GM18861 (cell line): ENCODE results near the gene PTPRN2.

Experiments used
- ATAC-seq: cut with Tn5 transposase; IDR thresholded peaks from one replicate; pipeline ENCODE4 v1.9.1; 2021; ENCODE audit not compliant: unreplicated experiment

The PTPRN2 gene

DNA sequence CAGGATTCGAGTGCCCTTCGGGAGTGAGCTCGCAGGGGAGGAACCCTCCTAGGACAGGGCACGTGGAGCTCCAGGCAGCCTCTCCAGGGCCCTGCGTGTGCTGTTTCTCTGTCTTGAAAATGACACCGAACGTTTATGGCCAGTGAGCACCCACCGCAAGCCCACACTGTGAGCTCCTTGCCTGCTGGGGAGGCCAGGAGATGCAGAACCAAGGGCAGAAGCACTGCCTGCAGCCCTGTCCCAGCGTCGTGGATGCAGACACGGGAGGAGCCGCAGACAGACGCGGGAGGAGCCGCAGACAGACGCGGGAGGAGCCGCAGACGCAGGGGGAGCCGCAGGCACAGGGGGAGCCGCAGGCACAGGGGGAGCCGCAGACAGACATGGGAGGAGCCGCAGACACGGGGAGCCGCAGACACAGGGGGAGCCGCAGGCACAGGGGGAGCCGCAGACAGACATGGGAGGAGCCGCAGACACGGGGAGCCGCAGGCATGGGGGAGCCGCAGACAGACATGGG is 314.4 kb downstream of the PTPRN2 start:
- no peak for ATAC-seq

DNA sequence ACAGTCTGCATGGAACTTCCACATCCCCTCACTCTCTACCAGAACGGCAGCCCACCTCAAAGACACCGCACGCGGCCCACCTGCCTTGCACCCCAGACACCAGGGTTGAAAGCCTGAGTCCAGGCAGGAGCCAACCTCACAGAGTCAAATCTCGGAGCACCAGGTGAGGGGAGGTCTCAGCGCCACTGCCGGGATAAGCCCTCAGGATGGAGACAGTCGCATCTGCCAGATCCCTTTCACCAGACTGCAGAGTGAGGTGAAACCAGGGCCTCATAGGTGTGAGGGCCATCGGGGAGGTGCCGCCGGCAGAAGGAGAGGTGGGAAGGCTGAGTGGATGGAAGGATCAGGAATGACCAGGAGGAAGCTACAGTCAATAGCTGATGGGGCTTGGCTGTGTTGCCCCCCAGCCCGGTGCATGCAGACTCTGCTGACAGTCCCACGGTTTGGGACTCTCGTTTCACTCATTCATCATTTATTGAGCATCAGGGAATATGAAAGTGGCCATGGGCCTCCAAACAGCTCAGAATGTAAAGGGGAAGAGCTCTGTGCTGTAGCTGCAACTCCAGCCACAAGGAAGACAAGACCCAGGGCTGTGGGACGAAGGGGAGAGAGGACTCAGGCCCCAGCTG is 315.0 kb downstream of the PTPRN2 start:
- no peak for ATAC-seq

DNA sequence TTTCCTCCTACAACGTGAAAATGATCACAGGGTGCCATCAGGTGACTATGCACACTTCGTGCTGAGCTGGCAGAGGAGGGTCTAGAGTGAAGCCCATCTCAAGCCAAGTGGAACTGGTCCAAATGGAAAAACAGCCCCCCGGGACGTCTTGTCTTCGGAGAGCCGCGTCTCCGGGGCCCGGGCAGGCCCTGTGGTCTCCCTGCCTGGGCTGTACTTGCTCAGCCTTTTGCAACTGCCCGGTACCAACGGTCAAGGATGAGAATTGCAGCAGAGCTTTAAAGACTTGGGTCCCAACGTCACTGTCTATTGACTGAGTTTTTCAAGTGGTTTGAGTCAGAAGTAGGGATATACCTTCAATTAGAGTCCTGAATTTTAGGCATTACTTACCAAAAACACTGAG is 315.5 kb downstream of the PTPRN2 start:
- no peak for ATAC-seq

DNA sequence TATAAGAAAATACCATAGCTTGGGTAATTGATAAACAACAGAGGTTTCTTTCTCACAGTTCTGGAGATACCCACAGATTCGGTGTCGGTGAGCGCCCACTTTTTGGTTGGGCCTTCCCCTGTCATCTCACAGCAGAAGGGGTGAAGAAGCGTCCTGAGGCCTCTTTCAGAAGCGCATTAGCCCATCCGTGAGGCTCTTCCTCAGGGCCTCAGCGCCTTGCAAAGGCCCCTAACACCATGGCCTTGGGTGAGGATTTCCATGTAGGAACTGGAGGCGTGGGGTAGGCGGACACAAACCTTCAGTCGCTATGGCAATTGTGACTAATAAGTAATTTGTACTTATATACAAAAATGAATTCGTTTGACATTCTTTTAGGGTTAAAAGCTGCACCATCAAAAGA is 316.0 kb downstream of the PTPRN2 start:
- no peak for ATAC-seq

DNA sequence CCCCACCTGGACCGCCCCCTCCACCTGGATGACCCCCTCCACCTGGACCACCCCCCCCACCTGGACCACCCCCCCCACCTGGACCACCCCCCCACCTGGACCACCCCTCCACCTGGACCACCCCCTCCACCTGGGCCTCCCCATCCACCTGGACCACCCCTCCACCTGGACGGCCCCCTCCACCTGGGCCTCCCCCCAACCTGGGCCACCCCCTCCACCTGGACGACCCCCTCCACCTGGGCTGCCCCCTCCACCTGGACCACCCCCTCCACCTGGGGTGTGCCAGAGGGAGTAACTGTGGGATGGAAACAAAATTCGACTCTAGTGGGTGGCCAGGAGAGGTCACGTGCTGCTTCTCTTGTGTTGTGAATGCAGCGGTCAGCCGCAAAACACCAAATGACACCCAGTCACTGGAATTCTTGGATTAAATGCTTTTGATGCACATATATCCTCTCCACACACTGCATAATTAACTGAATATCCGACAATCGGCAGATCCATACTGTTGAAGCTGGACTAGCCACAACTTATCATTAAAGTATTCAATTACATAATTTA is 316.7 kb downstream of the PTPRN2 start:
- ATAC-seq: no peak

DNA sequence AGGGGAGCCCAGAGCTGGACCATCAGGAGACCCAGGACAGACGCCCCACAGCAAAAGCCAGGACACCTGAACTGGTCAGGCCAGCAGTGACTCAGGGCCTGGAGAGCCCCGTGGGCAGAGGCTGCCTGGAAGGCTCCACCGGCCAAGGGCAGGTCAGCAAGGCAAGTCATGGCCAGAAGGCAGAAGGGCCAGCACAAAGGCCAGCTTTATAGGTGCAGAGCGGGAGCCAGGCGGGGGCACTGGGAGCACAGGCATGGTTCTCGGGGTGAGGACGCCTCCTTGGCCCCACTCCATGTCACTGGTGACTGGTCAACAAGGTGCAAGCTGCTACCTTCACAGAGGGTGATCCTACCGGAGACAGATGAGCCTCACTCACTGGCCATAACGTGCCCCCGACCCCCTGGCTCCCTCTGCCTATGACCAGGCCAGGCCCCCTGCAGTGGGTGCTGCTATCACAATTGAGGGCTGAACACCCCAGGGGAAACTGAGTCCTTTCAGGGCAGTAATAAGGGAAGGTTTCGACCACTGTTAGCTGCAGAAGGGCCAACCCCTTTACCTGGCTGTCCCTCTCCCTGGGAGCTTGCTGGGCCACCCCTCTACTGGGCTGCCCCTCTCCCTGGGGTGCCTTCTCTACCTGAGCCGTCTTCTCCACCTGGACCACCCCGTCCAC is 317.4 kb downstream of the PTPRN2 start:
- ATAC-seq: no peak

DNA sequence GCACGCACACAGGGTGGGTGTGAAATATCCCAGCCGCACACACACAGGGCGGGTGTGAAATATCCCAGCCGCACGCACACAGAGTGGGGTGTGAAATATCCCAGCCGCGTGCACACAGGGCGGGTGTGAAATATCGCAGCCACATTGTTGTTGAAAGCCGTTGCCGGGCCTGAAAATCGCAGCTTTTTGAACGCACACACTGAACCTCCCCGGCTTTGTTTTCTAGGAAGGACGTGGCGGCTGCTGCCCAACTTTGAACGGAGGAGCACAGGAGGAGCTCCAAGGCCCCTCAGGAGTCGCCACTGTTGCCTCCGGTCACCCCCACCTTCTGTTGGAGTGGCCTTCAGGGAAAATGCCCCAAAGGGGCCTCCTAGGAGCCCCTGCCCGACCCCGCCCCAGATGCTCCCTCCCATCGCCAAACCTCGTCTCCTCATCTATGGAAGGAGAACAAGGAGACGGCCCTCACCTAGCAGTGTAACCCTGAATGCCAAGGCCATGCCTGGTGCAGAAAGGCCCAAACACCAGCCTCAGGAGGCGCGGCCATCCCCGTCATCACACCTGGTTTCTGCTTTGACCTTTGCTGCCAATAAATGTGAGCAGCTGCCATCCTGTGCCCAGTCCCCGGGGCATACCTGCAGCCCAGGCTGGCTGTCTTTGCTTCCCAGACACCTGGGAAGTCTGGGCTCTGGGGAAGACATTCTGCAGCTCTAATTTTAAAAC is 318.6 kb downstream of the PTPRN2 start:
- ATAC-seq: no peak

DNA sequence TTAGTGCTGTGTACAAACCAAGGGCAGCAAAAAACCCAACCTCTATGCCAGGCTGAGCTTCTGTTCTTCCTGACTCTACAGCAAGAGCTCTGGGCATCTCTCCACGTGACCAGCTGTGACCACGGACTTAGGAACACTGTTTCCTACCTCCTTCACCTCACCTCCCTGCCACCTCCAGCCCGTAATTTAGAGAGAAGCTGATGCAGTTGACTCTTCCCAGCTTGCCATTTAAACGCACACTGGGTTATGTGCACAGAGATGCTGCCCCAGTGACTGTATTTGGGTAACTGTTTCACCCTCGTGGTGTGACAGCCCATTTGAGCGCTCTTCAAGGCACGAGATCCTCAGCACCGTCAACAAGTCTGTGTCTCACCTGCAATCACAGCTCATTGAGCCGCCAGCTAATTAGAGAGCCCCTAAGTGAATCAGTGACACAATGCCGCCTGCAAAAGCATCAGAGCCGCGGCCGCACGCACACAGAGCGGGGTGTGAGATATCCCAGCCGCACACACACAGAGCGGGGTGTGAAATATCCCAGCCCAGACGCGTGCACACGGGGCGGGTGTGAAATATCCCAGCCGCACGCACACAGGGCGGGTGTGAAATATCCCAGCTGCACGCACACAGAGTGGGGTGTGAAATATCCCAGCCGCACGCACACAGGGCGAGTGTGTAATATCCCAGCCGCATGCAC is 319.7 kb downstream of the PTPRN2 start:
- ATAC-seq: no peak

DNA sequence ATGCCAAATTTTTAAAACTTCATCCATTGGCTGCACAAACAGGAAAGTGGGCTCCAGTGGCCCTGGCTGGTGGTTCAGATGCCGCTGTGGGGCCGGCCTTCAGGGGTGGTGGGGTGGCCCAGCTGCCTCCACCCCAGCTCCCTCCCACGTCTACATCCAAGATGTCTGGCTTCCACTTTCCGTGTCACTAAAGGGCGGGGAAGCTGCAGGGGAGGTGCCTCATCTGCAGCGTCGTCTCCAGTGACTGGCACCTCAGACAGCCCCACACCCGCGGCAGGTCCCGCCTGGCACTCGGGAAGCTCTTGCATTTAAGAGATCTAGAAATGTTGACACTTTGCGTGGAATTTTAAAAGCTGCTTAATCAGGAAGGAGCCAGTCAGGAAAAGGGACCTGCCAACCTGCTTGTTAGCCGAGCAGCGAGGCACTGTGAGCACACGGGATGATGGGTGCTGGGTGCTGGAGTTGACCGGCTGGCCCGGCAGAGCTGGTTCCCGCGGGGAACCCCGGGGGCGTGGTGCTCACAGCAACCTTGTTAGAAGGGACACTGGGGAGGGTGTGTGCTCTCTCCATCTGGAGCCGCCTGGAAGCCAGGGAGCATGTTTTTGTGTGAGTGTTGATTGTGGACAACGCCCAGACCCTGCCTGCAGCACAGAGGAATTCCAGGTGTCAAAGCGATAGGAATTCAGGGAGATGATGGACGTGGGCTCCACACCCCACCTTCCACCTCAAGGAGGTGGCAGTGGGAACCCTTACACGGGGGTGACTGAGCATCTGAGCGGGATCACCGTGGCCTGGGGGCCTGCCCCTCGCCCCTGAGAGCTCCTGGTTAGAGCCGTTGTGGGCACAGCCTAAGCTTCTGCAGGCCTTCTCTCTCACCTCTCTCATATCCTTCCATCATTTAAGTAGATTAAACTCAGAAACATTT is 320.5 kb downstream of the PTPRN2 start:
- no peak for ATAC-seq

DNA sequence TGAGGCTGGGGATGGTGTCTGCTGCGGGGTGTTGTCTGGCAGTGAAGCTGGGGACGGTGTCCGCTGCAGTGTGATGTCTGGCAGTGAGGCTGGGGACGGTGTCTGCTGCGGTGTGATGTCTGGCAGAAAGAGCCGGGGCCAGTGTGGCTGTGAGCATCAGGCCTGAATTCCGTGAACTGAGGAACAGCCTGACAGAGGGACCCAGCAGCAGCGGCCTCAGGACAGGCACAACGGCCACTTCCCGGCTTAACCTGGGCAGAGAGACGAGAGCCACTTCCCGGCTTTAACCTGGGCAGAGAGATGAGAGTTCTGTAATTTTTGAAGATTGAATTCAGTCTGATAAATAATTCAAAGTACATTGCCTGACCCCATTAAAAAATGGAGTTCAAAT is 321.2 kb downstream of the PTPRN2 start:
- ATAC-seq: no peak

DNA sequence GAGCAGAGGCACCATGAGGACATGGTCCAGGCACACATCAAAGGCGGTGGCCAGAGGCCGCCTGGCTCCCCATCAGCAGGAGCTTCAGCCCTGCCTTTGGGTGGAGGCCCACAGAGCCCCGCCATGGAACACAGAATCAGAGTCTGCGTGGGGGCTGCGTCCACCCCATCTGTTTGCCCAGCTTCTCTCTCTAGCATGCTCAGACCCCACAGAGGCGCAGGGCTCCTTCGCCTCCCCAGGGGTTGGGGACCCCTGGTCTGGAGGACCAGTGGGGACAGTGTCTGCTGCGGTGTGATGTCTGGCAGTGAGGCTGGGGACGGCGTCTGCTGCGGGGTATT is 321.9 kb downstream of the PTPRN2 start:
- ATAC-seq: no peak

DNA sequence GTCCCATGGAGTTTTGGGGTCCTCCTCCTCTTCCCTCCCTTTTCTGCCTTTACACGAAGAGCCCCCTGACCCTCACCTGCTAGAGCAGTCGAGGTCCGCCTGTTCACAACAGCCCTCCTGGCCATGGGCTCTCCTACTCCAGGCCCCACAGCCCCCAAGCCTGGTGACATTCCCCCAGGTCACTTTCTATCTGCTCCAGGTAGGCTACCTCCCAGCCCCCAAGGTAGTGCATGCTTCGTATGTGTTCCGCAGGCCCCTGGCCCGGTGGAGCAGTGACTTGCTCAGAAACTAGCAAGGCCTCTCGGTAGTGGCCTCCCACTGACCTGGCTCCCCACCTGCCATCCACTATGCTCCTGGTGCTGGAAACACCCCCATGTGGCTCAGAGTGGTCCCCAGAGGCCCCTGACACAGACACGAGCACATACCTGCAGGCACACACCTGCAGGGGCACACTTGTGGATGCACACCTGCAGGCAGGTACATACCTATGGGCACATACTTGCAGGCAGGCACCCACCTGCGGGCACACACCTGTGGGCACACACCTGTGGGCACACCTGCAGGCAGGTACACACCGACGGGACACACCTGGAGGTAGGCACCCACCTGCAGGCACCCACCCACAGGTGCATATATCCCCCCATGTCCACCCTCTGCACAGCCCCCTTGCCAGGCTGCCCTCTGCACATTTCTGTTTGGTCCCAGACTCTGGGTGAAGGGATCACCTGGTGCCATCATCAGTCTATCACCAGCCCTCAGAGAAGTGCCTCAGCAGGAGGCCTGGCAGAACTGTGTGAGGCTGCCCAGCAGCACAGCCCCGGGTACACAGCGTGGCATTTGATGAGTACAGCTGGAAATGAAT is 322.5 kb downstream of the PTPRN2 start:
- no peak for ATAC-seq

DNA sequence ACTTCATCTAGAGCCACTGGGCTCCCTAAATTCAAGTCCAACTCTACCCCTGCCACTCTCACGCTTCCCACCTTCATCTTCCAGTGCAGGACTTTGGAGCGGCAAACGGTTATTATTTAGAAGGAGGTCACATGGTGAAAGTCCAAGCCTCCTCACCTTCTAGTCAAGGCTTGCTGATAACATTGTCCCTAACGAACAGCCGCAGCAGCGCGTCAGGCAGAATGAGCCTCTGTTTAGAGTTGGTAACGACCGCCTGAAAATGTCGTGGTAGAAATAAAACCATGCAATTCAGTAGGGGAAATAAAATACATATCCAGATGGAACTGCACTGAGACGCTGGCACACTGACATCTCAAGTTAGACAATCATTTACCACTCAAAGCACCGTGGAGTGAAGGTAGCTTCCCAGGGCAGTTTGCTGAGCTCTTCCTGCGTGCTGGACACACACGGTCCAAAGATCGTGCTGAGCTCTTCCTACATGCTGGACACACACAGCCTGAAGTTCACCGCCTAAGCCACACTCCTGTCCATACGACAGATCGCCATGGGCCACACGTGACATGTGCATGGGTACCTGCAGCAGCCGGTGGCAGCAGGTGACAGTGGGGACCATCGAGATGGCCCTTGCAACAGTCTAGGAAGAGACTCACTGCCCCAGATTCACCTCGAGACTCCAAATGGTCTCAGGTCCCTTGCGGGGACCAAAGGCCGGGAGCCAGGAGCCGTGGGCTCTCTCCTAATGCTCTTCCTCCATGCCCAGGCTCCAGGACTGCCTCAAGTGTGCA is 323.5 kb downstream of the PTPRN2 start:
- ATAC-seq: no peak

DNA sequence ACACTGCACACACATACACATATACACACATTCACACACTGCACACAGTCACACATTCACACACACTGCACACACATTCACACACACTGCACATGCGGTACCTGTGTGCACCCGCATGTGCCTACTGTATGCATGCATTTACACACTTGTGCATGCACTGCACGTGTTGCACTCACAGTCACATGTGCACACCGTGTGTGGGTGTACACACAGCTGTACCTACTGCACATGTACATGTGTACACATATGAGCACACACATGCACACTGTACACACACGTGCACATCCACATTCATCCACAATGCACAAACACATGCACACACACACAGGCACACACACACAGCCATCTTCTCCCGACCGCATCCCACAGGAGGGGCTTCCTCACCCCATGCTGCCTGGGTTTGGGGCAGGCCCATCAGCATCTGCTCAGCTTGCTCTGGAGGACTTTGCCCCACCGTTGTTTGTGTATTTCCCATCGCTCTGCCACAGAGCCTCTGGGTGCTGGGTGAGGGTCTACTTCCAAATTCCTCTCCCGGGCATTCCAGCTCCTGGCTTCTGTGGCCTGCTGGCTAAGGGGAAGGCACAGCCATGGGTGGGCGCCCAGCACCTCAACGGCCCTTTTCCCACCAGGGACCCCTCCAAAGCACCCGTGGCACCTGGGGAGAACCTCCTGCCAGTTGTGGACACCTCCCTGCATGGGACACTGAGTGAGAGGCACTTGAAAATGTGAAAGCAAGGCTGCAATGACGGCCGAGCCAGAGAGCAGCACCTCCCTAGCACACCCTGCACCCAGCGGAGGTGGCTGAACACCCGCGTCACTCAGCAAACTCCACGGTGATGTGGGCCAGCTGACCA is 324.3 kb downstream of the PTPRN2 start:
- ATAC-seq: no peak

DNA sequence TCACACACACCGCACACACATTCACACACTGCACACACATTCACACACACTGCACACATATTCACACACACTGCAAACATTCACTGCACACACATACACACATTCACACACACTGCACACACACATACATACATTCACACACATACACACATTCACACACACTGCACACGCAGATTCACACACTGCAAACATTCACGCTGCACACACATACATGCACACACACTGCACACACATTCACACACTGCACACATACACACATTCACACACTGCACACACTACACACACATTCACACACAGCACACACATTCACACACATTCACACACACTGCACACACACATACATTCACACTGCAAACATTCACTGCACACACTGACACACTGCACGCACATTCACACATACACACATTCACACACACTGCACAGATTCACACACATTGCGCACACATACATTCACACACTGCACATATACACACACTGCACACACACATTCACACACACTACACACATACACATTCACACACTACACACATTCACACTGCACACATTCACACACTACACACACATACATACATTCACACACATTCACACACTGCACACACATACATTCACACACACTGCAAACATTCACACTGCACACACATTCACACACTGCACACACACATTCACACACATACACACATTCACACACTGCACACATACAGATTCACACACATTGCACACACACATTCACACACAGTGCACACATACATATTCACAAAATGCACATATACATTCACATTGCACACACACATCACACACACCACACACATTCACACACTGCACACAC is 325.1 kb downstream of the PTPRN2 start:
- ATAC-seq: no peak

DNA sequence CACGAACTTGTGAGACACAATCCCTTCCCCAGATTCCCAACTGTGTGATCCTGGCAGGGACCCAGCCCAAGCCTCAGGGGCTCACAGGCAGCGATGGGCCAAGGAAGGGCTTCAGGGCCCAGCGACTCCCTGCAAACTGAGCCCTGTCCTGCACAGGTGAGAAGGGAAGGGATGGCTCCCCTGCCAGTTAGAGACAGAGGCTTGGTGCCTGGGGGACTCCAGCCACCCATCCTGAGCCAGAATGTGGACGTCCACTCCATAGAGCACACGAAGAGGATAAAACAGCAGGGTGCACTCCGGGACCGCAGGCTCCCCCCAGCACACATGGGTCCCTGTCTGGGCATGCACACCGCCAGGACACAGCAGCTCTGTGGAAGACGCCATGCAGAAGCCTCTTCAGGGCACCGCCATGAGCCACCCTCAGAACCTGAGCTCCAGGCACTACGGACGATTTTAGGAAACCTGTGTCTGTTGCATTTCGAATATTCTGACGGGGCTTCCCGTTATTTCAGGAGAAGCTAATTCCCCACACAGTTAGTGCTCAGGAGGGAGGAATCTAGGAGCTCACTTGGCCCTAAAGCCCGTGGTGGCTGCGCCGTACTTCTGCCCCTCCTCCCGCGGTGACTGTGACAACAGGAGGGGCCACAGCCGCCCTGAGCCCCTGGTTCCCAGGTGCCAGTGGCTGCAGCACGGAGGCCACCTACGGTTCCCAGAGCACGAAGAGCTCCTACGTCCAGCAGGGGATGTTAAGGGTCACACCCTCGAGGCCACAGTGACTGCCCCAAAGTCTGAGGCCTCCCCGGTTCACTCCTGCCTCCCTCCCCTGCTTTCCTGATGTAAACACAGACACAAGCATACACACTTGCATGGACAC is 326.0 kb downstream of the PTPRN2 start:
- ATAC-seq: no peak
